Transverse colon (tissue), 4 donors: ENCODE measurements around the gene NUP50. TPM values are rescaled to one million over a fixed set of nuclear protein-coding genes. Genes with fewer than 3 reads are reported as not detected.

Source experiments
- DNase-seq: peaks from one replicate; pipeline ENCODE4 v3.0.0-alpha.2; 2019
- H3K27ac ChIP-seq, 4 donors: fragments of 200-600 bp; sonication (generic); 2 replicates each; pipeline ENCODE4 v1.5.1; 2016 to 2018; ENCODE audit warnings: inconsistent platforms in 4 of 4
- H3K27me3 ChIP-seq: fragments of 200-600 bp; sonication (generic); 2 replicates; pipeline ENCODE4 v1.5.1; 2017; ENCODE audit warnings: inconsistent platforms
- H3K36me3 ChIP-seq, 4 donors: fragments of 200-600 bp; sonication (generic); 2 replicates each; pipeline ENCODE4 v1.5.1; 2017 to 2019; ENCODE audit warnings: inconsistent platforms in 4 of 4
- H3K4me1 ChIP-seq, 4 donors: fragments of 200-600 bp; sonication (generic); 2 replicates each; pipeline ENCODE4 v1.5.1; 2017 to 2020; ENCODE audit warnings: inconsistent platforms in 4 of 4
- H3K4me3 ChIP-seq, 4 donors: fragments of 200-600 bp; sonication (generic); 1 replicate in 1 of 4; 2 replicates in 3 of 4; pipeline versions ENCODE4 v1.5.1 to v1.6.1; 2017 to 2019; ENCODE audit warnings: inconsistent platforms in 4 of 4
- H3K9me3 ChIP-seq, 2 donors: fragments of 200-600 bp; sonication (generic); 2 replicates each; pipeline ENCODE4 v1.5.1; 2017 to 2019; ENCODE audit warnings: inconsistent platforms in 2 of 2
- CTCF ChIP-seq, 5 experiments: fragments of 200-600 bp in 3 of 5; fragments of 450-650 bp in 2 of 5; sonication (generic) in 3 of 5; IDR thresholded peaks; 1 replicate in 2 of 5; 2 replicates in 3 of 5; pipeline ENCODE4 v1.5.1; 2016 to 2017; ENCODE audit warnings: antibody characterized with exemption in 5 of 5, inconsistent platforms in 3 of 5, mild to moderate bottlenecking in 2 of 5, moderate library complexity in 1 of 5
- EP300 ChIP-seq: sonication (generic); formaldehyde crosslinking; IDR thresholded peaks from one replicate; pipeline ENCODE4 v1.6.1; 2017; ENCODE audit warnings: antibody characterized with exemption, low read depth
- POLR2A ChIP-seq: fragments of 450-650 bp; IDR thresholded peaks from one replicate; pipeline ENCODE4 v1.6.1; 2016; ENCODE audit warnings: antibody characterized with exemption, mild to moderate bottlenecking, moderate library complexity
- POLR2AphosphoS5 ChIP-seq, 3 donors: sonication (generic); formaldehyde crosslinking; IDR thresholded peaks; one replicate each; pipeline ENCODE4 v1.6.1; 2016; ENCODE audit warnings: antibody characterized with exemption in 3 of 3
- WGBS, 2 donors: methylation state at CpG; one replicate each; pipeline ENCODE4 v1.1.5; 2018; ENCODE audit warnings: low coverage in 1 of 2; 5-methylcytosine and 5-hydroxymethylcytosine counted together
- in situ Hi-C, 4 donors: fragments of 200-750 bp; cut with MboI; loops; one replicate each; pipeline versions ENCODE4 v1.15.0 to v1.15.1; 2017; ENCODE audit warnings: low sequenced_read_pairs in 3 of 4, low pct_ligation_motif_present in 1 of 4, low pct_unique_long_range_greater_than_20kb in 1 of 4
- intact Hi-C: fragments of 100-400 bp; cut with DNase I; formaldehyde crosslinking; loops from one replicate; pipeline ENCODE4 v1.15.1; 2023; ENCODE audit warnings: low total_unique reads
- total RNA-seq, 4 donors: library from RNA; depleted of rRNA; stranded (reverse); fragments of >200 nt; gene quantifications; one replicate each; pipeline ENCODE4 v1.1.0, GENCODE V29; 2016

Gene NUP50
- total RNA-seq, 4 donors from 2014 or later: 47.0 to 152 (median 73.5) TPM

DNA sequence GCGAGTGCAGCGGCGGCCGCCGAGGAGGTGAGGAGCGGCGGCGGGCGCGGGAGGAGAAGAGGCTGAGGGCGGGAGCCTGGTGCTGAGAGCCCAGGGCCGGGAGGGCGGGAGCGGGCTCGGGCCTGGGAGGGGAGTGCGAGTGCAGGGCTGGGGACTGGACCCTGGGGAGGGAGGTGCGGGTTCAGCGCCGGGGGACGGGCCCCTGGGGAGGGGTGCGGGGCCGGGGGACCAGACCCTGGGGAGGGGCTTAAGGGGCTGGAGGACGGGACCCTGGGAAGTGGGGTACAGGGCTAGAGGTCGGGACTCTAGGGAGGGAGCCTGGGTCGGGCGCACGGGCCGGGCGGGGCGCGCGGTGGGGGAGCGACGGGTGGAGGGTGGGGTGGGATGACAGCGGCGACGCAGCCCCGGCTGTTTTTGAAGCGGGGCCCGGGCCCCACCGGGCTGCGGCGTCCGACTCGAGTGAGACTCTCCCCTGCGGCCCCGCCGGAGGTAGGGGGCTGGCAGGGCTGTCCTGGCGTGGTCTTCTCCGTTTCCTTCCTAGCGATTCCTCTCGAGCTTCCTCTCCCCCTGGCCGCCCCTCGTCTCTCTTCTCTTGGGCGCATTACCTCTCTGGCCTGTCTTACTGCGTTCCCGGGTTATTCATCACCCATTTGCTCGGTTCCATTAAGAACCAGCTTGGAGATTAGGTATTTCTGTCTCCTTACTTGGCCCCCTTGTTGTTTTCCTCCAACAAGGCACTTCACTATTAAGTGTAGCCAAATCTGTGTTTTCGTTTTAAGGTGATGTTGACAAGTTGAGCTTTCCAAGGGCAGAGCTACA lies 754 bp downstream of the NUP50 start:
- intact Hi-C loops: no loop called here
- peaks cover 10 to 55% (median 46%) of the 10 kb centered on the region in 4 donors for H3K4me1 ChIP-seq
- TF ChIP-seq EP300 (no peak), POLR2AphosphoS5 (IDR thresholded peaks at IDR 0.05) (no peak), POLR2A (no peak), CTCF (IDR thresholded peaks at IDR 0.05) (no peak)
- in situ Hi-C loops: loop anchor here in 1 of 4 donors (10.0 kb wide), 1 partner anchor 80 kb away; the partner anchor contains the start of gene KIAA0930
- H3K27ac ChIP-seq: peak overlapping the region; percentile 93 to 97 (median 94)
- H3K36me3 ChIP-seq: peaks cover 0 to 13% (median under 1%) of the 10 kb centered on the region in 4 donors
- H3K4me3 ChIP-seq: peak overlapping the region; percentile 82 to 100 (median 92)
- DNase-seq: peak; percentile 32
- no peaks in the 10 kb centered on the region for H3K9me3 ChIP-seq
- WGBS, 2 donors: 1 to 4% methylated on average over 4 to 41 of the region's 59 CpGs
- H3K27me3 ChIP-seq: no peaks in the 10 kb centered on the region

- peaks cover 0 to 34% (median 12%) of the 10 kb centered on the region in 4 donors for H3K36me3 ChIP-seq
- H3K4me3 ChIP-seq: no peak overlapping the region
- DNase-seq: no peak
- peaks cover 10 to 36% (median 32%) of the 10 kb centered on the region in 4 donors for H3K4me1 ChIP-seq
- H3K27me3 ChIP-seq: no peaks in the 10 kb centered on the region
- TF ChIP-seq POLR2AphosphoS5 (IDR thresholded peaks at IDR 0.05): no peak
- no peak for TF ChIP-seq CTCF (IDR thresholded peaks at IDR 0.05)
- TF ChIP-seq EP300: no peak
- TF ChIP-seq POLR2A: no peak
- in situ Hi-C loops (loop anchor here in 1 of 4 donors (10.0 kb wide), 1 partner anchor 78 kb away; the partner anchor contains the start of gene KIAA0930), intact Hi-C loops (no loop called here)
- WGBS, 2 donors: 61% methylated on average over 5 of the region's 5 CpGs
- no peaks in the 10 kb centered on the region for H3K9me3 ChIP-seq
- no peak overlapping the region for H3K27ac ChIP-seq
These were observed 3.2 kb downstream of the NUP50 start for GRCh38 chr22:45166932-45167331.

DNA sequence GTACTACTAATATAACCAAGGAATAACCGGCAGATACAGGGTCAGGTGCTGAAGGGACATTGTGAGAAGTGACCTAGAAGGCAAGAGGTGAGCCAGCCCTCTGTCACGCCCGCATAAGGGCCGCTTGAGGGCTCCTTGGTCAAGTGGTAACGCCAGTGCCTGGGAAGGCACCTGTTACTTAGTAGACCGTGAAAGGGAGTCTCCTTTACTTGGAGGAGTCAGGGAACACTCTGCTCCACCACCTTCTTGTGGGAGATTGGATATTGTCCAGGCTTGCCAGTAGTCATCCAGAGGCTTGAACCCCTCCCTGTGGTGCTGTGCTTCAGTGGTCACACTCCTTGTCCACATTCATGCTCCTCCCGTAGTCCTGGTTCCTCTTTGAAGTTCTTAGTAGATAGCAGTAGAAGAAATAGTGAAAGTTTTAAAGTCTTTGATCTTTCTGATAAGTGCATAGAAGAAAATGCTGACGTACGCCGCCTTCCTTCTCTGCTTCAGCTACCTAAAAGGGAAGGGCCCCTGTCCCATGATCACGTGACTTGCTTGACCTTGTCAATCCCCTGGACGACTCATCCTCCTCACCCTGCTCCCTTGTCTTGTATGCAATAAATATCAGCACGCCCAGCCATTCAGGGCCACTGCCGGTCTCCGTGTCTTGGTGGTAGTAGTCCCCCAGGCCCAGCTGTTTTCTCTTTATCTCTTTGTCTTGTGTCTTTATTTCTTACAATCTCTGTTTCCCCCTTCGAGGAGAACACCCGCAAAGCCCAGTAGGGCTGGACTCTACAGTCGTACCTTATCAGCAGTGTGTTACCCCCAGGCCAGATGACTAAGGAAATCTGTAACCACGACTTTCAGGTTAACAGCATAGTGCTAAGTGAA lies 6.1 kb downstream of the NUP50 start:
- intact Hi-C loops: no loop called here
- Histone ChIP-seq H3K4me3 (no peak overlapping the region), H3K4me1 (peaks cover 10 to 22% (median 16%) of the 10 kb centered on the region in 4 donors), H3K27me3 (no peaks in the 10 kb centered on the region), H3K27ac (no peak overlapping the region), H3K36me3 (peaks cover 0 to 43% (median 21%) of the 10 kb centered on the region in 4 donors), H3K9me3 (no peaks in the 10 kb centered on the region)
- in situ Hi-C loops: loop anchor here in 1 of 4 donors (10.0 kb wide), 1 partner anchor 75 kb away; the partner anchor contains the start of gene KIAA0930
- no peak for DNase-seq
- 70 to 78% methylated on average over 12 to 19 of the region's 19 CpGs for WGBS, 2 donors
- TF ChIP-seq POLR2AphosphoS5 (IDR thresholded peaks at IDR 0.05) (no peak), EP300 (no peak), POLR2A (no peak), CTCF (IDR thresholded peaks at IDR 0.05) (no peak)

DNA sequence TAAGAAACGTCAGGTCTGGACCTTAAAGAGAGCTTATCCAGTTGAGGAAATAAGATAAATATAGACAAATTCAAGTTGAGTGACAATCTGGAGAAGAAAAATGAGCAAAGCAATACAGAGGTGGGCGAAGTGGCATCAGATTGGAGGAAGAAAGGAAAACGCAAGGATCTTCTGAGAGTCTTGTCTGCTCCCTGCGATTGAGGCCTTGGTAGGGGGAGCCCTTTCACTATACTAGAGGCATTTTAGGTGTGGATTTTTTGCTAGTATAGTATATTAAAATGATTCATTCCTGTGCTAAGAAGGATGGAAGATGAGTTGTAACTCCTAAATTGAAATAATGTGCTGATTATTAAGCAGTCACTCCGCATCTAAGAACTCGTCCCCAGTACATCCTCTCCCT lies 8.1 kb downstream of the NUP50 start:
- Histone ChIP-seq H3K9me3 (no peaks in the 10 kb centered on the region), H3K27me3 (no peaks in the 10 kb centered on the region), H3K27ac (no peak overlapping the region), H3K4me1 (peaks cover 0 to 5% (median 3%) of the 10 kb centered on the region in 4 donors), H3K4me3 (no peak overlapping the region), H3K36me3 (peaks cover 0 to 47% (median 22%) of the 10 kb centered on the region in 4 donors)
- no peak for TF ChIP-seq EP300
- TF ChIP-seq POLR2AphosphoS5 (IDR thresholded peaks at IDR 0.05): no peak
- TF ChIP-seq CTCF (IDR thresholded peaks at IDR 0.05): no peak
- TF ChIP-seq POLR2A: no peak
- WGBS, 2 donors: 85 to 90% methylated on average over 4 to 6 of the region's 6 CpGs
- in situ Hi-C loops: no loop called here
- intact Hi-C loops: no loop called here
- no peak for DNase-seq
